Prostate gland (tissue), 2 donors: Measurements from ENCODE around the gene GRK3. TPM values are rescaled to one million over a fixed set of nuclear protein-coding genes. Genes with fewer than 3 reads are reported as not detected.

Experiments
- DNase-seq: peaks from one replicate; pipeline ENCODE4 v3.0.0-alpha.2; 2019; ENCODE audit warnings: low spot score
- H3K27ac ChIP-seq, 2 donors: fragments of 200-600 bp; sonication (generic); 2 replicates each; pipeline ENCODE4 v1.5.1; 2017 to 2019
- H3K27me3 ChIP-seq: fragments of 200-600 bp; sonication (generic); replicated peaks from 2 replicates; pipeline ENCODE4 v1.5.1; 2019; ENCODE audit not compliant: insufficient read depth
- H3K36me3 ChIP-seq, 2 donors: fragments of 200-600 bp; sonication (generic); 1 replicate in 1 of 2; 2 replicates in 1 of 2; pipeline versions ENCODE4 v1.5.1 to v1.8.1; 2017 to 2019
- H3K4me1 ChIP-seq: fragments of 200-600 bp; sonication (generic); replicated peaks from 2 replicates; pipeline ENCODE4 v1.5.1; 2019
- H3K4me3 ChIP-seq, 2 donors: fragments of 200-600 bp; sonication (generic); 2 replicates each; pipeline ENCODE4 v1.5.1; 2017 to 2019
- H3K9me3 ChIP-seq: fragments of 200-600 bp; sonication (generic); 2 replicates; pipeline ENCODE4 v1.5.1; 2017
- POLR2A ChIP-seq: fragments of 450-650 bp; IDR thresholded peaks from one replicate; pipeline ENCODE4 v1.6.1; 2016; ENCODE audit warnings: antibody characterized with exemption, mild to moderate bottlenecking
- POLR2AphosphoS5 ChIP-seq: sonication (generic); formaldehyde crosslinking; IDR thresholded peaks from one replicate; pipeline ENCODE4 v1.6.1; 2017; ENCODE audit warnings: antibody characterized with exemption
- WGBS: methylation state at CpG from one replicate; pipeline ENCODE4 v1.1.5; 2018; 5-methylcytosine and 5-hydroxymethylcytosine counted together
- intact Hi-C: fragments of 100-400 bp; cut with DNase I; formaldehyde crosslinking; loops from one replicate; pipeline ENCODE4 v1.14.2; 2022
- total RNA-seq, 2 donors: library from RNA; depleted of rRNA; stranded (reverse); fragments of >200 nt; gene quantifications; one replicate each; pipeline ENCODE4 v1.1.0, GENCODE V29; 2016
- TF ChIP-seq, protein P1 (sequence below), 4 experiments: fragments of 200-600 bp in 2 of 4; fragments of 450-650 bp in 2 of 4; sonication (generic) in 2 of 4; IDR thresholded peaks; 1 replicate in 3 of 4; 2 replicates in 1 of 4; pipeline ENCODE4 v1.5.1; 2016 to 2019; ENCODE audit warnings: antibody characterized with exemption in 4 of 4, mild to moderate bottlenecking in 2 of 4, moderate library complexity in 2 of 4

The GRK3 gene
- total RNA-seq, 2 donors from 2014 or later, result 10.2 to 16.9 TPM

DNA sequence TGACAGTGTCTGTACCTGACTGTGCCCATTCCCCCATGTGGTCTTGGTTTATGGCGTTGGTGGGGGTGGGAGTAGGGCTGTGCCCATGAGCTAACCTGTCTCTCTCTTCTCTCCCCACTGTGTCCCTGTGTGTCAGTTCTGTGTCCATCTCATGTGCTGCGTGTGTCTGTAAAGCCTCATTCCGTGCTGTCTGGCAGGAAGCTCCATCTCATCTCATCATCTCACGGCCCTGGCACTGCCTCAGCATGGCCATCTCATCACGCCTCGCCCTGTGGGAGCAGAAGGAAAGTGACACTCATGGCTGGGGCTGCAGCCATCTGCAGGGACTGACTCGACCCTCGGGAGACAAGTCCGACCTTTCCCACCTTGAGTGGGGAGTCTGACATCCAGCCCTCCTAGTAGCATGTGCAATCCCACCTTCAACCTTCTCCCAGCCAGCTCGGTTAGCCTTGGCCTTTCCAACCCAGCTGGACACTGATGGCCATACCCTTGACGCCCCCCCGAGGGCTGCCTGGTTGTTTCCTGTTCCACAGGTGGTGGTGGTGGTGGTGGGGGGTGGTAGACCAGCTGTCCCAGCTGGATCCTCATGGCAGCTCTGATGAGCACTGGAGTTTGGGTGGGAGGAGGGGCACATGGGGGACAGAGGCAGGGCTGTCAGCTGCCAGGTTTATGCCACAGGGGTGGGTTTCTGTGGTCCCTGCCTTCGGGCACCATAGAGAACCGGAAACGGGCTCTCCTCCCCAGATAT lies 196.5 kb downstream of the GRK3 start:
- Histone ChIP-seq H3K27ac (no peak overlapping the region), H3K9me3 (no peaks in the 10 kb centered on the region), H3K4me1 (no peaks in the 10 kb centered on the region), H3K27me3 (no peaks in the 10 kb centered on the region), H3K36me3 (no peaks in the 10 kb centered on the region), H3K4me3 (no peak overlapping the region)
- intact Hi-C loops, result no loop called here
- no peak for DNase-seq
- TF ChIP-seq, protein P1, sequence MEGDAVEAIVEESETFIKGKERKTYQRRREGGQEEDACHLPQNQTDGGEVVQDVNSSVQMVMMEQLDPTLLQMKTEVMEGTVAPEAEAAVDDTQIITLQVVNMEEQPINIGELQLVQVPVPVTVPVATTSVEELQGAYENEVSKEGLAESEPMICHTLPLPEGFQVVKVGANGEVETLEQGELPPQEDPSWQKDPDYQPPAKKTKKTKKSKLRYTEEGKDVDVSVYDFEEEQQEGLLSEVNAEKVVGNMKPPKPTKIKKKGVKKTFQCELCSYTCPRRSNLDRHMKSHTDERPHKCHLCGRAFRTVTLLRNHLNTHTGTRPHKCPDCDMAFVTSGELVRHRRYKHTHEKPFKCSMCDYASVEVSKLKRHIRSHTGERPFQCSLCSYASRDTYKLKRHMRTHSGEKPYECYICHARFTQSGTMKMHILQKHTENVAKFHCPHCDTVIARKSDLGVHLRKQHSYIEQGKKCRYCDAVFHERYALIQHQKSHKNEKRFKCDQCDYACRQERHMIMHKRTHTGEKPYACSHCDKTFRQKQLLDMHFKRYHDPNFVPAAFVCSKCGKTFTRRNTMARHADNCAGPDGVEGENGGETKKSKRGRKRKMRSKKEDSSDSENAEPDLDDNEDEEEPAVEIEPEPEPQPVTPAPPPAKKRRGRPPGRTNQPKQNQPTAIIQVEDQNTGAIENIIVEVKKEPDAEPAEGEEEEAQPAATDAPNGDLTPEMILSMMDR (IDR thresholded peaks at IDR 0.05), result no peak
- TF ChIP-seq POLR2AphosphoS5 (no peak), POLR2A (no peak)
- 90% methylated on average over 14 of the region's 15 CpGs for WGBS

DNA sequence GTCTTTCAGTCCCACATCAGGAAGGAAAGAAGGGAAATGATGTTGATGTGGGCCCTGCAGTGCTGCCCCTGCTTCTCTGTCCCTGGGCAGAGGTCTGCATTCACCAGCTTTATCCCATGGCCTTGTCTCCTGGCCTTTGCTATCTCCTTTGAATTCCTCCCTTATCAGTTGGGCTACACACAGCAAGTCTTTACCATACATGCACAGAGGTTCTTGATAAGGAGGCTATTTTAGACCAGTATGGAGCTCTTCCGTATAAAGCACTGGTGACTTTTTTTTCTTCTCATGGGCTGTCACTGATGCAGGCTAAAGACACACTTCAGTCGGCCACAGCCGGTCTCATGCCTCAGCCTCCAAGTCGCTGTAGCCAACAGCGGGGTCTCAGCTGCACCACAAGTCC lies 197.7 kb downstream of the GRK3 start:
- intact Hi-C loops, result no loop called here
- 100% methylated on average over 5 of the region's 5 CpGs for WGBS
- H3K27ac ChIP-seq, result no peak overlapping the region
- H3K4me1 ChIP-seq, result no peaks in the 10 kb centered on the region
- no peak overlapping the region for H3K4me3 ChIP-seq
- H3K36me3 ChIP-seq, result no peaks in the 10 kb centered on the region
- no peaks in the 10 kb centered on the region for H3K9me3 ChIP-seq
- H3K27me3 ChIP-seq, result no peaks in the 10 kb centered on the region
- TF ChIP-seq POLR2A, result no peak
- TF ChIP-seq POLR2AphosphoS5, result no peak
- TF ChIP-seq, protein P1 (IDR thresholded peaks at IDR 0.05), result no peak
- DNase-seq, result no peak

DNA sequence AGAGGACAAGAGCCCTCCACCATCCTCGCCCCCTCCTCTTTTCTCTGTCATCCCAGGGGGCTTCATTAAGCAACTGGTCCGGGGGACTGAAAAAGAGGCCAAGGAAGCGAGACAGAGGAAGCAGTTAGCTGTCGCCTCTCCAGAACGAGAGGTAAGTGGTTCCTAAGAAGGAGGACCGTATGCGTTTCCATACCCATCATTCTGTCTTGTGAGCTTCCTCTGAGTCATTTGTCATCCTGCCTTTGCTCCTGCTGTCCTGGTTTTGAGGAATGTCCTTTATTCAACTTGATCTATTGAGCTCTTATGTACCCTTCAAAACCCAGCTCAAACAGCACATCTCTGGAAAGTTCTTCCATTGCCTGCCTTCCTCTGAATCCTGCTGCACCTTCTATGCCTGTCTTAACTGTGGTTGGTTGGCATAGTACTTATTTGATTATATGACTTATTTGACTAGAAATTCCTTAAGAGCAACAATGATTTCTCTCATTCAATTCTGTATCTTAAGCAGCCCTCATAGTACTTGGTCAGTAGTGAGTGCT lies 198.8 kb downstream of the GRK3 start:
- DNase-seq, result no peak
- TF ChIP-seq POLR2AphosphoS5, result no peak
- TF ChIP-seq, protein P1 (IDR thresholded peaks at IDR 0.05), result no peak
- no peak for TF ChIP-seq POLR2A
- Histone ChIP-seq H3K36me3 (no peaks in the 10 kb centered on the region), H3K27ac (no peak overlapping the region), H3K4me3 (no peak overlapping the region), H3K9me3 (no peaks in the 10 kb centered on the region), H3K4me1 (no peaks in the 10 kb centered on the region), H3K27me3 (no peaks in the 10 kb centered on the region)
- intact Hi-C loops, result no loop called here
- WGBS, result 91% methylated on average over 7 of the region's 7 CpGs

DNA sequence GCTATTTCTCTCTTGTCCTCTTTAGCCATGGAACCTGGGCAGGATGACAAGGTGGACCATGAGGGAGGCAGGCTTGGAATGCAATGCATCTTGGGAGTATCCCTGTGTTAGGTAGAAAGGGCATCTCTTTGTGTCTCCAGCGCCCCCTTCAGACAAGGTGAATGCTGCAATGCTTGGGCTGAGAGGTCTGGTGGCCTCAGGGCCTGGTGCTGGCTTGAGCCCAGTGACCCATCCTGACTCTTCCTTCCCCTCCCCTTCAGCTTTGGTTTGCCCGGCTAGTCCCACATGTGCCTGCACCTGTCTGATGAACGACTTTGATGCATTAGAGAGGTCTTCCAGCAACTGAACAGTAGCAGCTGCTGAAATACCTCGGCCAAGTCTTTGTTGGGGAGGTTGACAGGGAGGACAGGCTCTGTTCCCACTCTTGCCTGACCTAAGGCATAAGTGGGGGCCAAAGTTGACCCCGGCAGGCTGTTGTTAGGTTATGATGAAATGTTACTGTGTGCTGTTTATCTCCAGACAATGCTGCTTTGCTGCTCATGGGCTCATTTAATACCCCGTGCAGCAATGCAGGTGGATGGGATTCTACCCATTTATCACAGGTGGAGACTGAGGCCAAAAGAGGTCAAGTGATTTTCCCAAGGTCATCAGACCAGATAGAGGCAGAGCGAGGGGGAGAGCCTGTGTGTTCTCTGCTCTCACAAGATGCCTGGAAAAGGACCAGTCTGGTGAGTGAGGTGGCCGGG lies 200.0 kb downstream of the GRK3 start:
- TF ChIP-seq, protein P1 (IDR thresholded peaks at IDR 0.05), result no peak
- TF ChIP-seq POLR2AphosphoS5 (no peak), POLR2A (no peak)
- H3K4me3 ChIP-seq, result no peak overlapping the region
- intact Hi-C loops, result no loop called here
- H3K36me3 ChIP-seq, result no peaks in the 10 kb centered on the region
- no peak for DNase-seq
- no peaks in the 10 kb centered on the region for H3K9me3 ChIP-seq
- H3K27me3 ChIP-seq, result no peaks in the 10 kb centered on the region
- no peak overlapping the region for H3K27ac ChIP-seq
- no peaks in the 10 kb centered on the region for H3K4me1 ChIP-seq
- WGBS, result 60% methylated on average over 8 of the region's 8 CpGs
